Esophagus muscularis mucosa (tissue), 4 donors: Measurements from ENCODE around the gene KLF1. TPM values are rescaled to one million over a fixed set of nuclear protein-coding genes. Genes with fewer than 3 reads are reported as not detected.

Source experiments
- DNase-seq: peaks from one replicate; pipeline ENCODE4 v3.0.0-alpha.2; 2017; ENCODE audit errors: extremely low spot score
- H3K27ac ChIP-seq, 4 donors: fragments of 200-600 bp; sonication (generic); replicated peaks in 1 of 4; 1 replicate in 3 of 4; 2 replicates in 1 of 4; pipeline ENCODE4 v1.5.1; 2016 to 2019; ENCODE audit warnings: mild to moderate bottlenecking in 1 of 4
- H3K27me3 ChIP-seq, 4 donors: fragments of 200-600 bp; sonication (generic); one replicate each; pipeline versions ENCODE4 v1.5.1 to v1.6.0; 2016 to 2019
- H3K36me3 ChIP-seq, 4 donors: fragments of 200-600 bp; sonication (generic); one replicate each; pipeline ENCODE4 v1.5.1; 2016 to 2019
- H3K4me1 ChIP-seq, 4 donors: fragments of 200-600 bp; sonication (generic); one replicate each; pipeline ENCODE4 v1.5.1; 2016 to 2019
- H3K4me3 ChIP-seq, 4 donors: fragments of 200-600 bp; sonication (generic); 1 replicate in 2 of 4; 2 replicates in 2 of 4; pipeline ENCODE4 v1.5.1; 2016 to 2019; ENCODE audit warnings: mild to moderate bottlenecking in 4 of 4, moderate library complexity in 1 of 4
- H3K9me3 ChIP-seq, 4 donors: fragments of 200-600 bp; sonication (generic); 1 replicate in 3 of 4; 2 replicates in 1 of 4; pipeline ENCODE4 v1.5.1; 2016 to 2019
- EP300 ChIP-seq: sonication (generic); formaldehyde crosslinking; IDR thresholded peaks from one replicate; pipeline ENCODE4 v1.6.1; 2017; ENCODE audit warnings: antibody characterized with exemption
- POLR2A ChIP-seq: fragments of 450-650 bp; IDR thresholded peaks from one replicate; pipeline ENCODE4 v1.6.1; 2017; ENCODE audit warnings: antibody characterized with exemption, moderate library complexity, mild to moderate bottlenecking, low read depth
- POLR2AphosphoS5 ChIP-seq, 2 donors: sonication (generic); formaldehyde crosslinking; IDR thresholded peaks; one replicate each; pipeline ENCODE4 v1.6.1; 2017; ENCODE audit warnings: antibody characterized with exemption in 2 of 2
- WGBS: methylation state at CpG from one replicate; pipeline ENCODE4 v1.1.5; 2018; 5-methylcytosine and 5-hydroxymethylcytosine counted together
- intact Hi-C: fragments of 100-400 bp; cut with DNase I; formaldehyde crosslinking; loops from one replicate; pipeline ENCODE4 v1.15.1; 2023
- total RNA-seq, 4 donors: library from RNA; depleted of rRNA; stranded (reverse); fragments of >200 nt; gene quantifications; one replicate each; pipeline versions ENCODE4 v1.1.0 to v1.2.1, GENCODE V29; 2016
- TF ChIP-seq, protein P1 (sequence below), 3 experiments: fragments of 200-600 bp in 2 of 3; fragments of 450-650 bp in 1 of 3; sonication (generic) in 2 of 3; IDR thresholded peaks; one replicate each; pipeline ENCODE4 v1.5.1; 2017 to 2019; ENCODE audit warnings: antibody characterized with exemption in 3 of 3, mild to moderate bottlenecking in 2 of 3, moderate library complexity in 1 of 3

KLF1 gene
- total RNA-seq, 4 donors from 2014 or later, result not detected

DNA sequence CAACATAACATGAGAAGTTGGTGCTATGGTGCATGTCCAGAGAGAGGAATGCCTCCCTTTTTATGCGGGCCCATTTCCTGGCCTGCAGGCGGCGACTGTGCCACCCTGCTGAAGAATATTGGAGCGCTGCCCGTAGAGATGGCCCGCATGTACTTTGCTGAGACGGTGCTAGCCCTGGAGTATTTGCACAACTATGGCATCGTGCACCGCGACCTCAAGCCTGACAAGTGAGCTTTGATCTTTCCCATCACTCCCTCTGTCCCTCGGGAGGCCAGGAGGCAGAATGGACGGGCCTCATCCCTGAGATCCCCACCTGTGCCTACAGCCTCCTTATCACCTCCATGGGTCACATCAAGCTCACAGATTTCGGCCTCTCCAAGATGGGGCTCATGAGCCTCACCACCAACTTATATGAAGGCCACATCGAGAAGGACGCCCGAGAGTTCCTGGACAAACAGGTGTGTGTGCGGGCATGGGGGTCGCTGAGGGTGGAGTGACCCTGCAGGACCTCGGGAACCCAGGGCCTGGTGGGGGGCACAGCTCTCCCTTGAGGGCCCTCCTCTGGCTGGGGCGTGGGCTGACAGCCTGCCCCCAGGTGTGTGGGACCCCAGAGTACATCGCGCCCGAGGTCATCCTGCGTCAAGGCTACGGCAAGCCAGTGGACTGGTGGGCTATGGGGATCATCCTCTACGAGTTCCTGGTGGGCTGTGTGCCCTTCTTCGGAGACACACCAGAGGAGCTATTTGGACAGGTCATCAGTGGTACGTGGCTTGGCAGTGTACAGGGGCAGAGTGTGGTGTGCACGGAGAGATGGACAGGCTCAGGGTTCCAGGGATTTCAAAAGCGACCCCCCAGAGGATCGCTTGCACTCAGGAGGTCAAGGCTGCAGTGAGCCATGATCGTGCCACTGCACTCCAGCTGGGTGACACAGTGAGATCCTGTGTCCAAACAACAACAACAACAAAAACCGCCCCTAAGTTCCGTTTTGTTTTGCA is 22.0 kb downstream of the KLF1 start:
- WGBS, result 83% methylated on average over 29 of the region's 34 CpGs
- no peak overlapping the region for H3K4me3 ChIP-seq
- peaks cover 0 to 40% (median 0%) of the 10 kb centered on the region in 4 donors for H3K27me3 ChIP-seq
- no peak overlapping the region for H3K27ac ChIP-seq
- no peaks in the 10 kb centered on the region for H3K9me3 ChIP-seq
- no peak for DNase-seq
- intact Hi-C loops, result no loop called here
- TF ChIP-seq, protein P1, sequence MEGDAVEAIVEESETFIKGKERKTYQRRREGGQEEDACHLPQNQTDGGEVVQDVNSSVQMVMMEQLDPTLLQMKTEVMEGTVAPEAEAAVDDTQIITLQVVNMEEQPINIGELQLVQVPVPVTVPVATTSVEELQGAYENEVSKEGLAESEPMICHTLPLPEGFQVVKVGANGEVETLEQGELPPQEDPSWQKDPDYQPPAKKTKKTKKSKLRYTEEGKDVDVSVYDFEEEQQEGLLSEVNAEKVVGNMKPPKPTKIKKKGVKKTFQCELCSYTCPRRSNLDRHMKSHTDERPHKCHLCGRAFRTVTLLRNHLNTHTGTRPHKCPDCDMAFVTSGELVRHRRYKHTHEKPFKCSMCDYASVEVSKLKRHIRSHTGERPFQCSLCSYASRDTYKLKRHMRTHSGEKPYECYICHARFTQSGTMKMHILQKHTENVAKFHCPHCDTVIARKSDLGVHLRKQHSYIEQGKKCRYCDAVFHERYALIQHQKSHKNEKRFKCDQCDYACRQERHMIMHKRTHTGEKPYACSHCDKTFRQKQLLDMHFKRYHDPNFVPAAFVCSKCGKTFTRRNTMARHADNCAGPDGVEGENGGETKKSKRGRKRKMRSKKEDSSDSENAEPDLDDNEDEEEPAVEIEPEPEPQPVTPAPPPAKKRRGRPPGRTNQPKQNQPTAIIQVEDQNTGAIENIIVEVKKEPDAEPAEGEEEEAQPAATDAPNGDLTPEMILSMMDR (IDR thresholded peaks at IDR 0.05), result no peak
- TF ChIP-seq POLR2A, result no peak
- no peak for TF ChIP-seq EP300
- no peak for TF ChIP-seq POLR2AphosphoS5 (IDR thresholded peaks at IDR 0.05)
- peaks cover 6 to 11% (median 10%) of the 10 kb centered on the region in 4 donors for H3K4me1 ChIP-seq
- H3K36me3 ChIP-seq, result no peaks in the 10 kb centered on the region

DNA sequence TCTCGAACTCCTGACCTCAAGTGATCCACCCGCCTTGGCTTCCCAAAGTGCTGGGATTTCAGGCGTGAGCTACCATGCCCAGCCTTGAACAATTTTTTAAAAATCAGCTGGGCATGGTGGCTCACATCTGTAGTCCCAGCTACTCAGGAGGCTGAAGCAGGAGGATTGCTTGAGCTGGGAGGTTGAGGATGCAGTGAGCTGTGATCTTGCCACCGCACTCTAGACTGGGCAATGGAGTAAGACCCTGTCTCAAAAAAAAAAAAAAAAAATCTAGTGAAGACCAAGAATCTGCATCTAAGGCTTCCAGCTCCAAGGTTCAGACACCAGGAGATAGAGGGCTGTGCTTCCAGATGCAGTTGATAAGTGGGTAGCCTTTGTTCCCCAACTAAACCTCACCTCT is 22.9 kb downstream of the KLF1 start:
- peaks cover 6 to 11% (median 10%) of the 10 kb centered on the region in 4 donors for H3K4me1 ChIP-seq
- intact Hi-C loops, result no loop called here
- 77% methylated on average over 4 of the region's 4 CpGs for WGBS
- no peak overlapping the region for H3K27ac ChIP-seq
- H3K9me3 ChIP-seq, result no peaks in the 10 kb centered on the region
- H3K27me3 ChIP-seq, result peaks cover 0 to 35% (median 0%) of the 10 kb centered on the region in 4 donors
- DNase-seq, result no peak
- H3K36me3 ChIP-seq, result no peaks in the 10 kb centered on the region
- no peak overlapping the region for H3K4me3 ChIP-seq
- TF ChIP-seq EP300, result no peak
- no peak for TF ChIP-seq POLR2A
- no peak for TF ChIP-seq POLR2AphosphoS5 (IDR thresholded peaks at IDR 0.05)
- TF ChIP-seq, protein P1 (IDR thresholded peaks at IDR 0.05), result no peak

DNA sequence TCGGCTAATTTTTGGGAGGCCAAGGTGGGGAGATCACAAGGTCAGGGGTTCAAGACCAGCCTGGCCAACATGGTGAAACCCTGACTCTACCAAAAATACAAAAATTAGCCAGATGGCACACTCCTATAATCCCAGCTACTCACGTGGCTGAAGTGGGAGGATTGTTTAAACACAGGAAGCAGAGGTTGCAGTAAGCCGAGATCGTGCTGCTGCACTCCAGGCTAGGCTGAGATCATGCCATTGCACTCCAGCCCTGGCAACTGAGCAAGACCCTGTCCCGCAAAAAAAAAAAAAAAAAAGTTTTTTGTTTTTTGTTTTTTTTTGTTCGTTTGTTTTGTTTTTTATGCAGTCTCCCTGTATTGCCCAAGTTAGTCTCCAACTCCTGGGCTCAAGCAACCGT is 27.5 kb downstream of the KLF1 start:
- intact Hi-C loops, result no loop called here
- TF ChIP-seq EP300 (no peak), POLR2AphosphoS5 (IDR thresholded peaks at IDR 0.05) (no peak), POLR2A (no peak)
- TF ChIP-seq, protein P1 (IDR thresholded peaks at IDR 0.05), result no peak
- WGBS, result 65% methylated on average over 7 of the region's 7 CpGs

DNA sequence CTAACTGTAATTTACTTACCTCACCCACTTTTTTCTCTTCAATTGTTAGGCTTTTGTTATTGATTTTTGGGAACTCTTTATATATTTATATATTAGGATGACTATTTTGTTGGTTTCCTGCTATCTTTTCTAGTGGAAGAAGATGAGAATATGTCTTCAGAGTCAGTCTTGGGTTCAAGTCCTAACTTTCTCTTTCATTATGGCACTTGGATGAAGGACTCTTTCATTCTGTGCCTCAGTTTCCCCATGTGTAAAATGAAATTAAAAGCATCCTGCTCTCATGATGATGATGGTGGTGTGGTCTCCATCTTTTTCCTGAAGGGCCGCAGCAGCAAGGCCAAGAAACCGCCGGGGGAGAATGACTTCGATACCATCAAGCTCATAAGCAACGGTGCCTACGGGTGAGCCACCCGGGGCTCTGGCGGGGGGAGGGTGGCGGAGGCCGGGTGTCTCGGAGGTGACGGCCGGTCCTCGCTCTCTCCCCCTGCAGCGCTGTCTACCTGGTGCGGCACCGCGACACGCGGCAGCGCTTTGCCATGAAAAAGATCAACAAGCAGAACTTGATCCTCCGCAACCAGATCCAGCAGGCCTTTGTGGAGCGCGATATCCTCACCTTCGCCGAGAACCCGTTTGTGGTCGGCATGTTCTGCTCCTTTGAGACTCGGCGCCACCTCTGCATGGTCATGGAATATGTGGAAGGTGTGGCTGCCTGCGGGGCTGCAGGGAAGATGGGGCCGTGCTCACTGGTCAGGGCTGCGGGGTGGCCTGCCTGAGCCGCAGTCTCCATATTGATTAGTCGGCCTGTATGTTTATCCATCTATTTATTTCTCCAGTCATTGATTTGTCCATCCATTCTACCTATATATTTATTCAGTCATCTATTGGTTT is 28.7 kb downstream of the KLF1 start:
- H3K9me3 ChIP-seq, result peaks cover 0 to 8% (median 3%) of the 10 kb centered on the region in 4 donors
- TF ChIP-seq EP300, result no peak
- TF ChIP-seq, protein P1 (IDR thresholded peaks at IDR 0.05), result no peak
- TF ChIP-seq POLR2A, result no peak
- no peak for TF ChIP-seq POLR2AphosphoS5 (IDR thresholded peaks at IDR 0.05)
- no peak for DNase-seq
- no peaks in the 10 kb centered on the region for H3K27me3 ChIP-seq
- no peaks in the 10 kb centered on the region for H3K36me3 ChIP-seq
- 95% methylated on average over 35 of the region's 35 CpGs for WGBS
- no peaks in the 10 kb centered on the region for H3K4me1 ChIP-seq
- no peak overlapping the region for H3K27ac ChIP-seq
- intact Hi-C loops, result no loop called here
- no peak overlapping the region for H3K4me3 ChIP-seq

More for the DNA sequence above, 27.5 kb downstream of the KLF1 start:
- no peaks in the 10 kb centered on the region for H3K36me3 ChIP-seq
- DNase-seq, result no peak
- no peak overlapping the region for H3K4me3 ChIP-seq
- no peak overlapping the region for H3K27ac ChIP-seq
- peaks cover 0 to 8% (median 3%) of the 10 kb centered on the region in 4 donors for H3K9me3 ChIP-seq
- no peaks in the 10 kb centered on the region for H3K27me3 ChIP-seq
- no peaks in the 10 kb centered on the region for H3K4me1 ChIP-seq
